Suprapubic skin (tissue), 3 donors: Measurements from ENCODE around the gene RPL27A.

Experiments
- POLR2A ChIP-seq, 2 donors: fragments of 450-650 bp; IDR thresholded peaks; one replicate each; pipeline ENCODE4 v1.6.1; 2017; ENCODE audit warnings: antibody characterized with exemption in 2 of 2, mild to moderate bottlenecking in 2 of 2, moderate library complexity in 2 of 2
- TF ChIP-seq, protein P1 (sequence below), 2 donors: fragments of 200-600 bp in 1 of 2; fragments of 450-650 bp in 1 of 2; sonication (generic) in 1 of 2; IDR thresholded peaks; one replicate each; pipeline ENCODE4 v1.5.1; 2016 to 2019; ENCODE audit warnings: antibody characterized with exemption in 2 of 2, mild to moderate bottlenecking in 1 of 2, moderate library complexity in 1 of 2

GRCh38 chr11:8665222-8665621 is 17.4 kb upstream of the RPL27A start:
- TF ChIP-seq, protein P1, sequence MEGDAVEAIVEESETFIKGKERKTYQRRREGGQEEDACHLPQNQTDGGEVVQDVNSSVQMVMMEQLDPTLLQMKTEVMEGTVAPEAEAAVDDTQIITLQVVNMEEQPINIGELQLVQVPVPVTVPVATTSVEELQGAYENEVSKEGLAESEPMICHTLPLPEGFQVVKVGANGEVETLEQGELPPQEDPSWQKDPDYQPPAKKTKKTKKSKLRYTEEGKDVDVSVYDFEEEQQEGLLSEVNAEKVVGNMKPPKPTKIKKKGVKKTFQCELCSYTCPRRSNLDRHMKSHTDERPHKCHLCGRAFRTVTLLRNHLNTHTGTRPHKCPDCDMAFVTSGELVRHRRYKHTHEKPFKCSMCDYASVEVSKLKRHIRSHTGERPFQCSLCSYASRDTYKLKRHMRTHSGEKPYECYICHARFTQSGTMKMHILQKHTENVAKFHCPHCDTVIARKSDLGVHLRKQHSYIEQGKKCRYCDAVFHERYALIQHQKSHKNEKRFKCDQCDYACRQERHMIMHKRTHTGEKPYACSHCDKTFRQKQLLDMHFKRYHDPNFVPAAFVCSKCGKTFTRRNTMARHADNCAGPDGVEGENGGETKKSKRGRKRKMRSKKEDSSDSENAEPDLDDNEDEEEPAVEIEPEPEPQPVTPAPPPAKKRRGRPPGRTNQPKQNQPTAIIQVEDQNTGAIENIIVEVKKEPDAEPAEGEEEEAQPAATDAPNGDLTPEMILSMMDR (IDR thresholded peaks at IDR 0.05), result no peak
- TF ChIP-seq POLR2A (IDR thresholded peaks at IDR 0.05), result no peak
